Colon (tissue), 2 donors: ENCODE measurements around the gene SRRM3.
"Not testable (repeated sequence)": the region's sequence is repeated elsewhere in the genome, so short reads cannot be mapped to it uniquely, and the experiment has no call there.

Experiments used
- FAIRE-seq: peaks from 2 replicates; lab custom pipeline; 2012; peaks lifted over from hg19 to GRCh38; lab: Jason Lieb, UNC
- donor health status: control.
- donor health status: control.

Gene SRRM3

GRCh38 chr7:76262683-76263402, 61.1 kb downstream of the SRRM3 start:
- no peak for FAIRE-seq

- no peak for FAIRE-seq
These were observed 63.6 kb downstream of the SRRM3 start for GRCh38 chr7:76265299-76265698.

GRCh38 chr7:76267107-76267893, 65.6 kb downstream of the SRRM3 start:
- FAIRE-seq: no peak

DNA sequence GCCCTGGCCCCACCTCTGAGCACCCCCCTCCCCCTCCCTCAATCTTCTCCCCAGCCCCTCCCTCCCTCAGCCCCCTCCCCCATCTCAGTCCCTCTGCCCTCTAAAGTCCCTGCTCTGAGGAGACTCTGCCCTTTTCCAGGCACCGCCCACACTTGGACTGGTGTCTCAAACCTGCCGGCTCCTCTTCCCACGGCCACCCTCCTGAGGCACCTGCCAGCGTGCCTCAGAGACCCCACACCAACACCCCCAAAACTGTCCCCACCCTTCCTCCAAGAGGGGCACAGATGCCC, 66.1 kb downstream of the SRRM3 start:
- no peak for FAIRE-seq

- no peak for FAIRE-seq
These were observed 66.7 kb downstream of the SRRM3 start for GRCh38 chr7:76268376-76268775.

GRCh38 chr7:76269895-76270294, 68.2 kb downstream of the SRRM3 start:
- no peak for FAIRE-seq

DNA sequence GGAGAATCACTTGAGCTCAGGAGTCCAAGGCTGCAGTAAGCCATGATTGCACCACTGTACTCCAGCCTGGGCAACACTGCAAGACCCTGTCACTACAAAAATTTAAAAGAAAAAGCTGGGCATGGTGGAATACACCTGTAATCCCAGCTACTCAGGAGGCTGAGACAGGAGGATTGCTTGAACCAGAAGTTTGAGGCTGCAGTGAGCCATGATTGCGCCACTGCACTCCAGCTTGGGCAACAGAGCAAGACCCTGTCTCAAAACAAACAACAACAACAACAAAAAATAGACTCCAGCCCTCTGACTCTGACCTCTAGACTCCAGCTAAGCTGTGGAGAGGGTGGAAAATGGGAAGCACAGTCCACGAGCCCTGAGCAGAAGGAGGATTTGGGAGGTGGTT, 69.7 kb downstream of the SRRM3 start:
- not testable (repeated sequence) for FAIRE-seq

DNA sequence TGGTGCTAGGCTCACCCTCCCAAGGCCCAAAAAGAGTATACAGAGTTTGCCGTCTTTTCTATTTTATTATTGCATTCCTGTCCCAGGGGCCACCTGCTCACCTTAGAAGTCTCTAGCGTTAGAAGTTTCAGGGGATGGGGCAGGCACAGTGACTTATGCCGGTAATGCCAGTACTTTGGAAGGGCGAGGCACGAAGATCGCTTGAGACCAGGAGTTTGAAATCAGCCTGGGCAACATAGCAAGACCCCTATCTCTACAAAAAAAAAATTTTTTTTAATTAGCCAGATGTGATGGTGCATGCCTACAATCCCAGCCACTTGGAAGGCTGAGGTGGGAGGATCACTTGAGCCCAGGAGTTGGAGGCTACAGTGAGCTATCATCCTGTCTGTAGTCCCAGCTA, 70.4 kb downstream of the SRRM3 start:
- no peak for FAIRE-seq

DNA sequence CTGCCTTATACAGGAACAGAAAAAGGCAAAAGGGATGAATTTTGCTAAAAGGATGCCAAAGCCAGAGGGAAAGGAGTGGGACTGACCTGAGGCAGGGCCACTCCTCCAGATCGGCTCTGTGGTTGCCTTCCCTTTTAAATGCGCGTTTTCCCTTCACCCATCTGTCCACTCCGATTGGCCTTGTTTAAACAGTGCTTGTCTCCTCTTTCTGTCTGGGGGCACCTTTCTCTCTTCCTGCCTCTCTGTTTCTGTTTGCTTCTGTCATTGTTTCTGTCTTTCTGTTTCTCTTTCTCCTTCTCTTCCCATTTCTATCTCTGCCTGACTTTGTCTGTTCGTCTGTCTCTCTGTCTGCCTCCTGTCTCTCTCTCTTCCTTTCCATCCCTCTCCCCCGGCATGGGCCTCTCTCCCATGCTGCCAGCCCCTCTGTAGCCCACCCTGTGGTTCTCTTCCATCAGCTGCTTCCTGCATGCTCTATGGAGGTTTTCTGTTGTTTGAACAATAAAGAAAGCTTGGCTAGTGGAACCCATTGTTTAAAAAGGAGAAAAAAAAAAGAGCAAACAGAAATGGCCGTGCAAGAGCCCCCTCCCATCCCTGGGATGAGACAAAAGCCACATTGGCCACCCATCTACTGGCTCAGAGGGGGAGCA, 71.3 kb downstream of the SRRM3 start:
- FAIRE-seq: no peak

DNA sequence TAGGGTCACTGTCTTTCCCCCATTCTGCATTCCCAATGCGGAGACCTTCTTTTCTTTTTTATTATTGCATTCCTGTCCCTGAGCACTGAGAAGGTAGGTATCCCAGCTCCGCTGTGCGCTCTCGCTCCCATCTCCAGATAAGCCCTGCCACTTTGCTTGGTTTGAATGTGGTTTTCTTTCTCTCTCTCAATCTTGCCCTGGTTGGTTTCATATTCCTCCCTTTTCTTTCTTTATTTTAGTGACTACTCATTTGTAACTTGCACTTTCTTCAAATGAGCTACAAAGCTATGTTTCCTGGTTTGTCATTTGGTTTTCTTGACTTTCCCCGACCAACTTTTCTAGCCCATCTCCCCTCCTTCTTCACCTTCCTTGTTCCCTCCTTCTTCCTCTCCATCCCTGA, 71.8 kb downstream of the SRRM3 start:
- FAIRE-seq: no peak

- FAIRE-seq: no peak
These were observed 76.8 kb downstream of the SRRM3 start for GRCh38 chr7:76278540-76278939.

GRCh38 chr7:76280408-76280807, 78.7 kb downstream of the SRRM3 start:
- FAIRE-seq: no peak

GRCh38 chr7:76281006-76281705, 79.5 kb downstream of the SRRM3 start:
- no peak for FAIRE-seq

DNA sequence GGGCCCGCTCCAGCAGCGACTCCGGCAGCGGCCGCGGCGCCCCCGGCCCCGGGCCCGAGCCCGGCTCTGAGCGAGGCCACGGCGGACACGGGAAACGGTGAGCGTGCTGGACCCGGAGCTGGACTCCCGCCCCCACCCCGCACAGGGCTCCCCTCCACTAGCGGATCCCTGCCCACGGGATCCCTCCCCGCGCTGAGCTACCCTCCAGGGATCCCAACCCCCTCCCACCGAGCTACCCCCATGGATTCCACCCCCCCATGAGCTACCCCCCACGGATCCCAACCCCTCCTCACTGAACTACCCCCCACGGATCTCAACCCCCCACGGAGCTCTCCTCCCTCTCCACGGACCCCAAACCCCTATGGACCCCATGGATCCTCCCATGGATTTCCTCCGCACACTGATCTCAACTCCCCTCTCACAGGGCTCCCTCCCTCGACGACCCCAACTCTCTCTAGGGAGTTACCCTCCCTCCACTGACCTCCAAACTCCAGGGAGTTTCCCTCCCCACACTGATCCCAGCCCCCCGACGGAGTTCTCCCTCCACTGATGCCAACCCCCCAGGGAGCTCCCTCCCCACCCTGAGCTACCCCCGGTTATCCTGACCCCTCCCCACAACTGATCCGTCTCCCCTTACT, 80.1 kb downstream of the SRRM3 start:
- FAIRE-seq: no peak

DNA sequence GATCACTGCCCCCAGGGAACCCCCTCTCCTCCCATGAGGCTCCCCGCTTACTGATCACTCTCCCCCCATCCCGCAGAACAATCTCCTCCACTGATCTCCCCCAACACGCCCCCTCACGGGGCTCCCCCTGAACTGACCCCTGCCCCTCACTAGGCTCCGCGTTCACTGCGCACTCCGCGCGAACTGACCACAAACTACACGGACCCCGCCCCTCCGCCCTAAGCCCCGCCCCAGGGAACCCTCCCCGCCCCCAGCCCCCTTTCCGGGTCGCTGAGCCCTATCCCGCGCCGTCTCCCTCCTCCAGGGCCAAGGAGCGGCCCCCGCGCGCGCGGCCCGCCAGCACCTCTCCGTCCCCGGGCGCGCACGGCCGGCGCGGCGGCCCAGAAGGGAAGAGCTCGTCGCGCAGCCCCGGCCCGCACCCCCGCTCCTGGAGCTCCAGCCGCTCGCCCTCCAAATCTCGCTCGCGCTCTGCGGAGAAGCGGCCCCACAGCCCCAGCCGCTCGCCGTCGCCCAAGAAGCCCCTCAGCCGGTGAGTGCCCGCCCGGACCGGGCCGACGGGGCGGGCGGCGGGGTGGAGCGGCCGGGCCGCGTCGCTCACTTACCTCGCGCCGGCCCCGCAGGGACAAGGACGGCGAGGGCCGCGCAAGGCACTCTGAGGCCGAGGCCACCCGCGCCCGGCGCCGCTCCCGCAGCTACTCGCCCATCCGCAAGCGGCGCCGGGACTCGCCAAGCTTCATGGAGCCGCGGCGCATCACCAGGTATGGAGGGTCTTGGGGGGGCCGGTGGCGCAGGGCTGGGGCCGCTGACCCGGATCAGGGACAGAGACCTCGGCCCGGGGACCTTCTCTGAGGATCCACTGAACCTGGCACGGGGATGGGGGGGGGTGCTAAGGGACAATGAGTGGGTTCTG, 80.9 kb downstream of the SRRM3 start:
- no peak for FAIRE-seq

GRCh38 chr7:76283254-76284159, 81.8 kb downstream of the SRRM3 start:
- FAIRE-seq: no peak

GRCh38 chr7:76285604-76286374, 84.1 kb downstream of the SRRM3 start:
- FAIRE-seq: no peak

DNA sequence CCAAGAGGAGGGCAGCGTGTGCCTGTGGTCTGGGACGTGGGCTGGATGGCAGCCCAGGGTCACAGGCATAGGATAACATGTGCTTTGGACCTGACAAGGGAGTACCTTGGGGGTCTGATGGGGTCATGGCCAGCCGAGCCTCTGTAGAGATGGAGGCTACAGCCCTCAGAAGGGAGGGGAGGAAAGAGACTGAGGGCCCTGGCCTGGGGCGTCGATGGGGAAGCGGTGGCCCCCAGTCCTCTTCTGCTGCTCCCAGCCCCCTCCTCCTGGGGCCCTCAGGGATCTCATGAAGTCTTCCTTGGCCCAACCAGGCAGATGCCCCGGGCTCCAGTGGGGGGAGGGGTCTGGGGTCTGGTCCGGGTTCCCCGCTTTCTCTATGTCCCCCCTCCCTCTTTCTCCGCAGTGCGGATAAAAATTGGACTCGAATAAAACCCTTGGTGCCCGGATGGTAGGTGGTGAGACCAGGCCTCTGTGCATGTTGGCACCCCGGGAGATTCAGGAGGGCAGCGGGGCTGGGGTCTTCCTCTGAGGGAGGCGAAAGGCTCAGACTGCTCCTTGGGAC, 85.2 kb downstream of the SRRM3 start:
- no peak for FAIRE-seq

GRCh38 chr7:76290847-76291350, 89.2 kb downstream of the SRRM3 start:
- not testable (repeated sequence) for FAIRE-seq
